Measurements from ENCODE around the gene DGKB.

The DGKB gene

DNA sequence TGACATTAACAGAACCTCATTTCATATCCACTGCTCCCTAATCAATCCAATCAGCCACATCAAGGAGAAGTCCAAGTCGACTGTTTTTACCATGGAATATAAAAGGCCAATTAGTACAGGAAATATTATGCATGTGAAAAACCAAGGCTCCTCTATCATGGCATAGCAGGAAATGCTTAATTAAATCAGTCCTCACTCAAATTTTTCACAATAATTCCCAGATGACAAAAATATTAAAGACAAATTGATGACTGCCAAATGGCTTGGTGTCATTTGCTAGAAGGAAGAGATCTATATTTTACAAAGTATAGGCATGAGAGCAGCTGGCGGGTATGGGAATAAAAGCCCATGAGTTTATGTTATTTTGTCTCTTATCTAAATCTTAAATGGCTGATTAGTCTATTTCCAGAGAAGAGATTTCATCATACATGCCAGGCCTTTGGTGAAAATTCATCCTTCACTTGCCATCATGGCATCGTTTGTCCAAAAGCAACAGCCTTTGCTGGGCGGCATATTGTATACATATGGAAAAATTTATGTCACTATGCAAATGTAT lies 219.6 kb downstream of the DGKB start:
- FAIRE-seq = no peak

DNA sequence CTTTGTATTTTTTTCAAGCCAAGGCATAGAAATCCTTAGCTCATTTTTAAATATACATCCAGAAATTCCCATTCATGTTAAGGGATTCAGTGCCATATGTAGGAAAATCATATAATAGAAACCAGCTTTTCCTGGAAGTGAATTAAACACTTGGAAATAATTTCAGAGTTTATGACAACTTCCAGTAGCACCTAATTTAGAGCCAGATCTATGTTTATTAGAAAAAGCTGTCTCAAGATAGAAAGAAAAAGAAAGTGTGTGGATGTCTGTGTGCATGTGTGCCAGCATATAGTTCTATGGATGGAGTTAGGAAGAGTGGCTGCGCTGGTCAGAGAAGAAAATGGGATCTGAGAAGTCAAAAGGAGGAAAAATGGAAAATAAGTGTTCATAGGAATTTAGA lies 225.7 kb downstream of the DGKB start:
- FAIRE-seq = no peak

DNA sequence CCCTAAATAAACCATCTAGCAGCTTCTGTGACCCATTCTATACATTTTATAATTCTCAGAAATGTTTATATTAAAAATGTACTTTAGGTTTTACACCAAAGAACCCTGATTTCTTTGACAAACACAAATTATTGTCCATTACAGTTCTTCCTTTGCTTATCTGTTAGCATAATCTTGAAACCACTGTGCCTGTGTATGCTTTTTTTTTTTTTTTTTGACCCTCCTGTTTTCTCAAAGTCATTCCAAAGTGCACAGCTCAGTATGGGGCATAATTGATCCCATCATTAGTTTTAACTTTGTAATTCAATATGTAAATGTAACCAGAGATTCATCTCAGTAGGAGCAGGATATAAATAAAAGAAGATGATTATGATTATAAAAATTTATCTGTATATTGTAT lies 229.3 kb downstream of the DGKB start:
- no peak for FAIRE-seq

DNA sequence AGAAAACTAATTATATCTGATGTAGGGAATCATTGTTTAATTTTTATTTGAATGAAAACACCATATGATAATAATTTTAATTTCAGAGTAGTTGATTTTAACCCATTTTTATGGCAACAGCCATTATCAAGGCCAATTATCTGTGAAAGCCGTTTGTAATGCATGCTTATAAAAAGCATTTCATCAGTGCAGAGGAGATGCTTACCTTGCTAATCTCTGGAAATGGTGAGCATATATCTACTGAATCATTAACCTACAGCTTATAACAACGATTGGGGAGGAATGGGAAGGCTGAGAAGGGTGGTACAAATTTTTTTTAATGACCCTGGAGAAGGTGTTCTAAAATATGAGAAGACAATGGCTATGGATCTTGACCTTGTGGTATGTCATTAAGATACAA lies 235.6 kb downstream of the DGKB start:
- no peak for FAIRE-seq

DNA sequence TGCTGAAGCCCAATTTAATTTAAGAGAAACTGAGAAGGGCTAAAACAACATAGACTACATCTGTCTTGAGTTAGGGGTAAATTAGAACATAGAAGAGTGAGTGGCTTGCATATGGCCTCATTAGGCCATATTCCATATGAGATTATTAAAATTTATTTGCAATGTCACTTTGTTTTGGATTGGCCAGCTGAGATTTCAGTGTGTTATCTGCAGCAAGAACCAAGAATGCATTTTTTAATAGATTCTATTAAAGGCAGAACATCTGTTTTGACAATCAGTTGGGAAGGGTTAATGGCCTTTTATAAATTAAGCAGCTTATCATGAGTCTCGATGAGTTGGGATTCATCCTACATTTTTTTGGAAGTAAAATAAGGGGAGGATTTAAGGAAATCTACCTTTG lies 236.2 kb downstream of the DGKB start:
- peak; percentile 97 for FAIRE-seq

DNA sequence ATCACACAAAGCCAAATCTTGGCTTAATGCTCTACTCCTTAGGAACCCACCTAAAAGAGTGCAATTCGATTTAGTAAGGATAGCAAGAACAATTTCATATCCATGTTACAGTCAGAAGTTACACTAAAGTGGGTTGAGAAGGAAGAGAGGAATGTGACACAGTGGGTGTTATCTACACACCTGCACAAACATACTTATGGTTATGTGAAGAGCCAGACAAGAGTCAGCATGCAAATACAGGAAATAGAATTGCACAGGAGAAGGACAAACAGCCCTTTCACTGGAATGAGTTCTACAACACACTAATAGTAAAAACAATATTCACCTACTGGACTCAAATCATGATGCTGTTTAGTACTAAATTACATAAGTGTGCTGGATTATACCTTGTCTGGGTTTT lies 262.8 kb downstream of the DGKB start:
- no peak for FAIRE-seq

DNA sequence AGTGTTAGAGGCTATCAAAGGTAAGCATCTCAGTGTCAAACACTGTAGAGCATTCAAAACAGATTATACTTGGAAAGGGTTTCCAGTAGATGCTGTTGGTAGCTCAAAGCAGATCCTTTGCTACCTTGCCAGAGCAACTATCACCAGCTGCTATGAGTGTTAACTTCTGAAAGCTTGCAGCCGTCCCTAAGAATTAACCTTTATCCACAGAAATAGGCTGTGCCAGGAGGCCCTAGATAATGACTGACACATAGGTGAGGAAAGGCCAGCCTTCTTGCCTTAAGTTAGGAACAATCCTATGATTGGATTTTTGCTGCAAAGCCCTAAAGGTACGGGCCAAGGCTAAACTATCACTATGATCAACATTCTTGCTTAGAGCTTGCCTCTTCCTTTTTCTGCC lies 263.2 kb downstream of the DGKB start:
- FAIRE-seq = no peak

DNA sequence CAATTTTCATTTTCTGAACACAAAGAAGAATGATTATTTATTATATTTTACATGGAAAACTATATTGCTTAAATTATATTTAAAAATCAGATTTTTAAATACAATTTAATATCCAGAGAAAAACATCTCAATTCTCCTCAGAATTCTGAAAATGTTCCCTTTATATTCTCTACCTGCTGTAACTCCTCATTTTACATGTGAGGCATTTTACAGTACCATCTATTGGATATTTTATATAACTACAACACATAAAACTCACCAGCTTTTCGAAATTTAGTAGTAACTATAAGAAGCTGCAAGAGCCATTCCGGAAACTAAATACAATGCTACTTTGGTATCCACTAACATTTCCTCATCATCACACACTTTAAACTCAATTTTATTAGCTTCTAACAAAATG lies 264.6 kb downstream of the DGKB start:
- no peak for FAIRE-seq

DNA sequence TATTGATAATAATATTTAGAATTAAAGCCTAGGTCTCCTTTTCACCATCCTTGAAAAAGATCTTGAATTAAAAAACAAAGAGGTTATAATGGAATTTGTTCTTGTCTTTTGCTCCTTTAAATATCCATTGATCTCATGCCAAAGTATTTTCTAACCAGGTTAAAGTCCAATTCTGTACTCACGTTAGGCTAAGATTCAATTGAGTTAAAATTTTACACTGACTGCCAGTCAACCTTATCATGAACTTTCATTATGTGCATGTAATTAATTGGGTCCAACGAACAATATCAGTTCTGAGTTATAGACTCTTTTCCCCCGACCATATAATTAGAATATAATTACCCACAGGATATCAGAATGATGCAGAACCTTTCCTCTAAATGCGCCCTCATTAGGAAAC lies 266.6 kb downstream of the DGKB start:
- no peak for FAIRE-seq

DNA sequence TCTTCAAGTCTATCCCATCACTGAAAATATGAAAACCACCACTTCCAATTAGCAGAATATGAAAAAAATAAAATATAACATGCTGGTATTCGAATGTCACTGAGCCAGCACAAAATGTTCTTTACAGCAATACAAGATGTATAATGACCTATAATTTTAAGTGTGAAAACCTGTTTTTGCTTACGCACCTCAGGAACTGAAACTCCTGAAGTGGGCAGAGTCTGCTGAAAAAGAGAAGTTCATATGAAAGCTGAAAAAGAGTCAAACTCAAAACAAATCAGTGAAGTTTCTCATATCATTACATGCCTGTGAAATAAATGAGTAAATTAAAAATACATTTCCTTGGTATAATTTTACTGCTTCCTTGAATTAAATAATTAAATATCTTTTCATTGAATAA lies 272.5 kb downstream of the DGKB start:
- FAIRE-seq = no peak

DNA sequence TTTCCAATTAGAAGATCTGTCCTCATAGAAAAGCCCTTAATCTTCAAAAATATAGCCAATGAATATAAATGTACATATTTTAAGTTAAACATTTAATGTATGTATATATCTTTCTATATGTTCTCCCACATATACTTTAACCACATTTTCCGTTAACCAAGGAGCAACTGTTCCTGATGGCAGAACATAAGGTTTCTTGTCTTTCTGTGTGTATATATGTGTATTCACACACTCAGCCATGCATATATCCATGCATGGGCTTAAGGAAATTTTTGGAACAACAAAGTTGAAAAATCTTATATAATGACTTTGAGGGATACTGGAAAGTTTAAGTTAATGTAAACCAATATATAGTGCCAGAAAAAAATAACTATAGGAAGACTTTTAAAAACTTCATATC lies 274.0 kb downstream of the DGKB start:
- no peak for FAIRE-seq

DNA sequence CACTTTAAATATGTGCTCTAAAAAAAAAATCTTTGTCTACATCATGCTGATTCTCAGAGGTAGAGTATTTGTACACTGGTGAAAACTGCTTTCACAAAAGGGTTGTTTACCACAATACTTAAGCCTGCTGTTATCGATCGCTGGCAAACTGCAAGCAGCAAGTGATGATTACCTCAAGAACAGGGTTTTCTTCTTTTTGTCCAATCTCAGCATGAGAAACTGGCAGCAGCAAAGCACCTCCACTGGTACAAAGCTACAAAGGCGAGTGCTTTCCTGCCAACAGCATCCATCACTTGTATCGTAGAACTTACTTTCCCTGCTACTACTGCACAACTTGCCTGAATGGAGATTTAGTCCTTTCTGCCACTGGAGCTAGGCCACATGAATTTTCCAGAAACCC lies 276.5 kb downstream of the DGKB start:
- FAIRE-seq = no peak

DNA sequence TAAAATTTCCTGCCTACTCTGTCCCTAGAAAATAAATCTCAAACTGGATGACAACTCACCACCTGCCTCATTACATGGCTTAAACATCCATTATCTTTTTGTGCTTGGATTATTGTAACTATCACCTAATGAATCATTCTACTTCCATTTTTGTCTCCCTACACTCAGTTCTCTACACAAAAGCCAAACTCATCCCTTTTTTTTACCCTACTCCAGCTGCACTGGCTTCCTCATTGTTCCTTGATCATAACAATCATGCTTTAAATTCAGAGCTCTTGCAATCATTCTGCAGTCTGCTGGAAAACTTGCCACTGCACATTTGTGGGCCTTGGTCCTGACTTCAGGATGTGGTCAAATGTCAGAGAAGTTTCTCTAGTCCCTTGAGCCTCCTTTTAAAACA lies 280.0 kb downstream of the DGKB start:
- FAIRE-seq = no peak

DNA sequence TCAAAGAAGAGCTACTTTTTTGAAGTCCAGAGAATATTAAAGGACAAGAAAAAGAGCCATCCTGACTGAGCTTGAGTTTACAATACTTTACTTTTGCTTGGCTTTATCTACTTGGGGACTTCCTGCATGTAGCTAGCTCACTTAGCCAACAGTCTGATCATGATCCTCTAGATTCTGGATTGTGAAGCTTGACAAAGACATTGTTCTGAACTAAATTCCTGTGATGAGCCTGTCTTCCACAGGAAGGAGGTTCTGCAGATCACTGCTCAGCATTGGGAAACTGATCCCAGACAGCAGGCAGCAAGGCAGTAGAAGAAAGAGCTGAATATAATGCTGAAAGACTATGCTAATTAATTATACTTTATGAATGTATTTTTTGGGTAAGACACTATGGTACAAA lies 296.4 kb downstream of the DGKB start:
- no peak for FAIRE-seq

DNA sequence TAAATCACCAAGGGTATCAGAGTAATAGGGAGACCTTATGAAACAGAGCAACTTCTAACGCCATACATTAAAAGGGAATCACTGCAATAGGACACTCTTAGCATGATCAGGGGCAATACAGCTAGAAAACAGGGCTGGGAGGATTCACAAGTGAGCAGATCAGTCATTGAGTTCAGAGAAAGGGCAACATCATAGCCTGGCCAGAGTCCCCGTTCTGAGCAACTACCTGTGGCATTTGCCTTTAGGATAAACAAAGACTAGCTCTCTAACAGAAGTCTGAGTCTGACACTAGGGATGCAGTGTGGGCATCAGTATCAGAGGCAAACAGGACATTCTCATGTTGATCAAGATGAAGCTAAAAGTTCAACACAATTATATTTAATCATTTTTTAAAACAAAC lies 297.9 kb downstream of the DGKB start:
- FAIRE-seq = no peak

DNA sequence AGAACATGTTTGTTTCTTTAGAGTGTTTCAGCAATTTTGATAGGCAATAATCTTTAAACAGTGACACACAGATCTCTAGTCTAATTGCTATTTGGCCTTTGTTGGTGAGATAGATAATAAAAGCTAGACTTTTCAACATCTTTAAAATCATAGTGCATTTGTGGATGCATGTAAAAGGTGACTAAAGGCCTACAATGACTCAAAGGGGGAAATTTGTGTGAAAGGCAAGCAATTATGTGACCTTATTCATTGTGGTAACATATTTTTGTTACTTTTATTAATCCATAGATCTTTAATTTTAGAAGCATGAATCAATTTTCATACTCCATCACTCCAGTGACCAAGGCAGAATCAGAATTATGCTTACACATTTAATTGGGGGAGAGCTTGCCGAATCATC lies 299.7 kb downstream of the DGKB start:
- no peak for FAIRE-seq

DNA sequence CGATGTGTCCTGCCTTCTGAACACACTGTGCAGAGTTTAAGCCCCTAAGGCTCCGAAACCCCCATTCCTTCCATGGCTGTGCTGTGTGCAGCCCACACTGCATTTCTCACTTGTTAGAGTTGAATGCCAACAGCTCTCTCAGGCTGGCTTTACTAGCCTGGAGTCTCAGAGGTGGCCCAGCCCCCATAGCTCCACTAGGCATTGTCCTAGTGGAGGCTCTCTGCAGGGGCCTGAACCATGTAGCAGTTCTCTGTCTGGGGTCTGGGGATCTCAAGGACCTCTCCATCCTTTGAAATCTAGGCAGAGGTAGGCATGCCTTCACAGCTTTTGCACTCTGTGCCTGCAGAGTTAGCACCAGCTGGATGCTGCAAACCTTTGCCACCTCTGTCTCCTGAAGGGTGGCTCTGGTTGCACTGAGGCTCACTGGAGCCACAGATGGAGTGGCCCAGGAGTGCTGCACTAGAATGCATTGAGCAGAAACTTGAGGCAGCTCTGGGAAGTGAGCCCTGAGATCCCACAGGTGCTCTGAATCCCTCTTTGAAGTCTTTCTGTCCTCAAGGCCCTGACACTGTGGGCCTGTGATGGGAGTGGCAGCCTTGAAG lies 301.7 kb downstream of the DGKB start:
- no peak for FAIRE-seq

DNA sequence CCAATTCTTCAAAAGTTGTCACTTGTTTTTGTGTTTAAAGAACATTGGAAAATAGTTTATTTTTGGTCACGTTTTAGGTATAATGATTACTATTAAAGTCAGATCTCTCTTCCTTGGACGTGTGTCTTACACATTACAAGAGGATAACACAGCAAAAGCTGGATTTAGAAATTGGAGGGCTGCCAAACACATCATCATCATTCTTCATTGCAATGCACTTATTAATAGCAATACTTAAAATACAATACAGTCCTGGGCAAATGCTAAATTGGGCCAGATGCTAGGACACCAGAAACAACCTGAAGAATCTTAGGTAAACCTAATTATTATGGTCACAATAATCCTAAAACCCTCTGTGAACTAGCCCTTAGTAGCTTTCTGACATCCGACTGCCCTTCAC lies 303.6 kb downstream of the DGKB start:
- FAIRE-seq = no peak

DNA sequence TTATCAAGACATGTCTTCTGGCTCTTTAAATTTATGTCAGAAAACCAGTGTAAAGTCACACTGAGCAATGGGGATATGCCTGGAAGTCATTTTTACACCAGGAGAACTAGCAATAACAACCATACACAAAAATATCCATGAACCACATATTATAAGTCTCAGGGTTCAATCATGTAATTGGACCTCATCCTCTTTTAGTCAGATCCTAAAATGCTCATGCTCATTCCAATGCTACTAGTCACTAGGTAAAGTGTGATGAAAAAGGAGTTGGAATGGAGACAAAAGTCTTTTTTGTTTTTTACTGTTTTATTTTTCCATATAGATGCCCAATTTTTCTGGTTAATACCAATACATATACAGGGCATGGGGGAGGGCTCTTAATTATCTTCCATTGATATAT lies 306.1 kb downstream of the DGKB start:
- no peak for FAIRE-seq

DNA sequence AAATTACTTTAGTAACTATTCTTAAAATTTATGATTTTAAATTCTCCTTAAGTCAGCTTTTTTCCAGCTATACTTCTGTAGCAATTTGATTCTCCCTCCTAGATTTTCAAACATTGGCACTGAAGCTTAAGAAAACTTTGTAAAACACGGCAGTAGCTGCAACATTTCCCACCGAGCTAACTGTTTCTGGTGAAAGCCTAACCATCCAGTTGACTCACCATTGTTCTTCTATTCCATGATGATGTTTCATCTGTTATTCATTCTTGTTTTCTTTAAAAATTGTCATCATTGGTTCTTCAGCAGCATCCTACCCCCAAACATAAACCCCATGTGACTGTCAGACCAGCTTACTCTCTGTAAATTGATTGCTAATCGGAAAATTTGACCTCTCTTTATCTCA lies 312.3 kb downstream of the DGKB start:
- FAIRE-seq = no peak

DNA sequence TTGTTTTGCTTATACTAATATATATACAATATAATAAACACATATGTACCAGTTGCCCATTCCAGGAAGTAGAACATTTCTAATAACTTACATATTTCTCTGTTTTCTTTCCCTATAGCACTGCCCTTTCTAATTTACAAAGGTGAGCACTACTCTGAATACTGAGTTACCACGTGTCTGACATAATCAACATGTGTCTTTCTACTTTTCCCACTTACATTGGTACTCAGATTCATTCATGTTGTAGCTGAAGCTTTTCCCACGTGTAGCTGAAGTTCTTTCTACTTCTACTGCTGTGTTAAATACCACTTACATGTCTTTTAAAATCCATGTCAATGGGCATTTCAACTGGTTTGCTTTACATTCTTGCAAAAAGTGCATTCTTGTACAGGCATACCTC lies 317.3 kb downstream of the DGKB start:
- no peak for FAIRE-seq

DNA sequence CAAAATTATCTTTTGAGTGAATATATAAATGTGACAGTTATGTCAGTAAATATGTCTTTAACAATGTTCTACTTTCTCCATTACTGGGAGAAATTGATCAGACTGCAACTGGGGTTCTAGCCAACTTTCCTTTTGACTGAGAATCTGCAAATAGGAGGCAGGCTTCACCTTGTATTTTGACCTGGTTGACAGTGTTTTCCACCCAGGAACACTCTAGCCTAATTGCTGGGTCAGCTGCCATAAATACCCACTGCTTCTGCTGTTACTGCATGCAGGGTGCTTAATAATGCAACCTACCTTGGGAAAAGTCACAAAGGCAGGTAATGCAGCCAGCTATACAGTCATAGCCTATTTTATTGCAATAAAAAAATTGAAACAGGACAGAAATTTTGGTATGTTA lies 319.0 kb downstream of the DGKB start:
- FAIRE-seq = no peak

DNA sequence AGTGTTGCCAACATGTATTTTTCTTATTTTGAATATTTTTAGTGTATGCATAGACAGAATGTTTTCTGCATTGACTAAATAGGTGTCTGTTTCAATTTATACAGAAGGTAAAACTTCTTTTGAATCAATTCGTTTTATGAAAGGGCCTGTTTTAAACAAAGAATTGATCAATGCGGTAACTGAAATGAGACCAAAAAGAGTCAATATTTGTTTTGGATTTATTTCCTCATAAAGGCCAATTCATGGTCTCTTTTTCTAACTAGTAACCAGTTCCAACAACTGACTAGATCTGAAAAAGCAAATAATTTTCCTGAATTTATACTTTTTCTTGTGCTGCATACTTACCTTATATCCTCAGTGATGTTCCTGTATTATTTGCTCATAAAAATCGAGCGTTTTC lies 320.5 kb downstream of the DGKB start:
- FAIRE-seq = no peak

DNA sequence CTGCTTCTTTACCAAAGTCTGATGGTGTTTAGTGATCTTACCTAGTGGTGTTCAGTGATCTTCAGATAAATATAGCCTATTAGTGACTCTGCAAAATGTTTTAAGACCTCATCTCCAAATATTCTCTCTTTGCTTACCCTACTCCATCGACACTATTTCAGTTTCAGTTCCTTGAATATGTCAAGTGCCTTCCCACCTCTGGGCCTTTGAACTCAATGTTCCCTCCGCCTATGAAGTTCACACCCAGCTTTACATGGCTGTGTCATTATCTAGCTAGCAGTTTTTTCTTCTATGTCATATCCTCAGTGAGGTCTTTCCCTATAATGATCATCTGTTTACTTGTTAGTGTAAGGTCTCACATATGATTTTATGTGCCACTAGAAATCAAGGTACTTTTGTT lies 322.6 kb downstream of the DGKB start:
- FAIRE-seq = no peak

DNA sequence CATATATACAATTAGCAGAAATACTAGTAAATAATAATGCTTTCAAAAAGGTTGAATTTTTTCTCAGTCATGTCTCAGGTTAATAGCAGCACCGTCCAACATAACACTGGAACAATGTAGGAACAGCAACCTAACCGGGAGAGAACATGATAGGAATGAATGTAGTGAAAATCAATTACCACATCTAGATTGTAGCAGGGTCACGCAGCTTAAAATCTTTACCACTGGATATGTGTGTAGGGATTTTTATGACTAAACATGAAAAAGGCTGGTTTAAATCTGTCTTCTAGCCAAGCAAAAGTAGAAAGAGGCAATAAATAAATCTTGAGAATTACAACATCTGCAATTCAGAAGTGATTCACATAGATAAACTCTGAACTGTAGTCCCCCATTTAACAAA lies 326.0 kb downstream of the DGKB start:
- FAIRE-seq = no peak
